Sigmoid colon (tissue), 3 donors: Measurements from ENCODE around the gene HSPA6.
"Not testable (repeated sequence)": the region's sequence is repeated elsewhere in the genome, so short reads cannot be mapped to it uniquely, and the experiment has no call there.

Experiments
- POLR2A ChIP-seq, 2 donors: fragments of 450-650 bp; IDR thresholded peaks; one replicate each; pipeline ENCODE4 v1.6.1; 2016; ENCODE audit warnings: antibody characterized with exemption in 2 of 2, mild to moderate bottlenecking in 2 of 2, moderate library complexity in 2 of 2
- TF ChIP-seq, protein P1 (sequence below), 4 experiments: fragments of 450-650 bp in 3 of 4; fragments of 200-600 bp in 1 of 4; IDR thresholded peaks; one replicate each; pipeline ENCODE4 v1.5.1; 2016 to 2019; ENCODE audit warnings: antibody characterized with exemption in 4 of 4, mild to moderate bottlenecking in 3 of 4, moderate library complexity in 2 of 4

DNA sequence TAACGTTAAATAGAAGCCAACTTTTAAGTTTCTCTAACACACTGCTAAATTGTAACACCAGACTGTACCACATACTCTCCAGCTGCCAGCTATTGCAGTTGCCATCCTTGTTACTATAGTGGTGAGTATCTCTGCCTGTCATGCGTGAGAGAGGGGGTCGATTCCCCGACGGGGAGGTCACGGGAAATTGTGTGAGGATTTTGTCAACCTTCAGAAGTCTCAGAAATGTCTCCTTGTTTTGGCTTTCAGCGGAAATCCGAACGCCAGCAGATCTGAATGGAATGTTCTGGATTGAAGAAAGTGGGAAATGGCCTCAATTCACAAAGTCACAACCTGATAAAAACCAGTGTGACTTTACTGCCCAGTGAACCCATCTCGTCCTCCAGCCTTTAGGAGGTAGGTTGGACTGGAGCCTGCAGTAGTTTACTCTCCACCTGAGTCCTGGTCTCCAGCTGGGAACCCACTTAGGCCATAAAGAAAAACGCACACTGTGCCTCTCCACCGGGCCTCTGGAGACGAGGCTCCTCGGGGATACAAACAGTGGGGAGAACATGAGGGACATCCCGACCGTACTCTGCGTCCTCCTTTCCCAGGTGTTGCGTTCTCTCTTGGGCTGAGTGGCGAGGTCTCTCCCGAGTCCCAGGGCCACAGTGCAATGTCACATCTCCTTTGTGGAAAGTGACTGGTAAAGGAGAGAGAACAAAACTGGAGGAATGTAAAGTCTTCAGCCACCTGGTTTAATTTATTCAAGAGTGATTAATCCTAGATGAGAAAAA, 1.1 kb upstream of the HSPA6 start:
- TF ChIP-seq, protein P1, sequence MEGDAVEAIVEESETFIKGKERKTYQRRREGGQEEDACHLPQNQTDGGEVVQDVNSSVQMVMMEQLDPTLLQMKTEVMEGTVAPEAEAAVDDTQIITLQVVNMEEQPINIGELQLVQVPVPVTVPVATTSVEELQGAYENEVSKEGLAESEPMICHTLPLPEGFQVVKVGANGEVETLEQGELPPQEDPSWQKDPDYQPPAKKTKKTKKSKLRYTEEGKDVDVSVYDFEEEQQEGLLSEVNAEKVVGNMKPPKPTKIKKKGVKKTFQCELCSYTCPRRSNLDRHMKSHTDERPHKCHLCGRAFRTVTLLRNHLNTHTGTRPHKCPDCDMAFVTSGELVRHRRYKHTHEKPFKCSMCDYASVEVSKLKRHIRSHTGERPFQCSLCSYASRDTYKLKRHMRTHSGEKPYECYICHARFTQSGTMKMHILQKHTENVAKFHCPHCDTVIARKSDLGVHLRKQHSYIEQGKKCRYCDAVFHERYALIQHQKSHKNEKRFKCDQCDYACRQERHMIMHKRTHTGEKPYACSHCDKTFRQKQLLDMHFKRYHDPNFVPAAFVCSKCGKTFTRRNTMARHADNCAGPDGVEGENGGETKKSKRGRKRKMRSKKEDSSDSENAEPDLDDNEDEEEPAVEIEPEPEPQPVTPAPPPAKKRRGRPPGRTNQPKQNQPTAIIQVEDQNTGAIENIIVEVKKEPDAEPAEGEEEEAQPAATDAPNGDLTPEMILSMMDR (IDR thresholded peaks at IDR 0.05): not testable (repeated sequence)
- not testable (repeated sequence) for TF ChIP-seq POLR2A (IDR thresholded peaks at IDR 0.05)
